HepG2 (cell line): ENCODE results near the gene ZNRF4. TPM values are rescaled to one million over a fixed set of nuclear protein-coding genes. Genes with fewer than 3 reads are reported as not detected.

Experiments used
- ATAC-seq: fragments of 200-7000 bp; cut with Tn5 transposase; 3 replicates; pipeline ENCODE4 v1.9.1; 2020; ENCODE audit warnings: mild to moderate bottlenecking, moderate library complexity
- BruUV-seq: library from RNA; stranded (reverse); fragments of 400-500 nt; replicated peaks from 2 replicates; lab custom pipeline; 2021; lab: Mats Ljungman, UMichigan
- CTCF ChIA-PET: fragments of 300-600 bp; formaldehyde crosslinking; extraction: SDS; loops from one replicate; lab custom pipeline; 2021; ENCODE audit warnings: low total read pairs, inconsistent platforms, low intra/inter-chr PET ratio; lab: Yijun Ruan, JAX
- POLR2A ChIA-PET: fragments of 350-600 bp; sonication (Branson Sonifier 250); formaldehyde crosslinking; loops from one replicate; lab custom pipeline; 2020; ENCODE audit warnings: antibody characterized with exemption, inconsistent platforms; lab: Yijun Ruan, JAX
- DNase-seq: peaks from one replicate; pipeline ENCODE4 v3.0.0-alpha.2; 2015; ENCODE audit warnings: low spot score
- FAIRE-seq: peaks from 3 replicates; lab custom pipeline; 2011; peaks lifted over from hg19 to GRCh38; lab: Jason Lieb, UNC
- H2AFZ ChIP-seq: one replicate; pipeline ENCODE4 v1.6.1; 2011; ENCODE audit warnings: low read length, inconsistent platforms
- H3K27ac ChIP-seq: fragments of 300-600 bp; 3 replicates; pipeline ENCODE4 v1.8.0; 2011; ENCODE audit warnings: mixed run types, mild to moderate bottlenecking, mixed read lengths, low read length, inconsistent platforms; ENCODE audit not compliant: insufficient read depth; ENCODE audit errors: extremely low read length
- H3K27me3 ChIP-seq, 2 experiments: fragments of 200-600 bp in 1 of 2; 2 replicates in 1 of 2; 3 replicates in 1 of 2; pipeline versions ENCODE4 v1.6.0 to v1.8.0; 2011; ENCODE audit warnings: low read length in 2 of 2, mild to moderate bottlenecking in 2 of 2, moderate library complexity in 2 of 2, inconsistent platforms in 1 of 2; ENCODE audit not compliant: insufficient read depth in 2 of 2, control insufficient read depth in 1 of 2
- H3K36me3 ChIP-seq, 2 experiments: fragments of 200-600 bp in 1 of 2; replicated peaks in 1 of 2; 2 replicates in 1 of 2; 3 replicates in 1 of 2; pipeline versions ENCODE4 v1.5.1 to v1.8.0; 2011; ENCODE audit warnings: low read length in 2 of 2, inconsistent platforms in 1 of 2; ENCODE audit not compliant: insufficient read depth in 2 of 2, control insufficient read depth in 1 of 2
- H3K4me1 ChIP-seq: 2 replicates; pipeline ENCODE4 v1.5.1; 2012; ENCODE audit warnings: low read length, inconsistent platforms; ENCODE audit not compliant: insufficient read depth
- H3K4me2 ChIP-seq: 2 replicates; pipeline ENCODE4 v1.6.0; 2011; ENCODE audit warnings: low read depth, low read length, inconsistent platforms
- H3K4me3 ChIP-seq, 3 experiments: fragments of 200-600 bp in 1 of 3; sonication (generic), shearing (Covaris generic) in 1 of 3; replicated peaks in 1 of 3; 2 replicates each; pipeline ENCODE4 v1.5.1; 2011 to 2016; ENCODE audit warnings: low read length in 3 of 3, inconsistent platforms in 2 of 3, low read depth in 2 of 3, mild to moderate bottlenecking in 2 of 3, control low read depth in 1 of 3, mixed read lengths in 1 of 3; ENCODE audit not compliant: insufficient read depth in 1 of 3
- H3K79me2 ChIP-seq: one replicate; pipeline ENCODE4 v1.6.1; 2011; ENCODE audit warnings: low read length, inconsistent platforms; ENCODE audit not compliant: insufficient read depth
- H3K9ac ChIP-seq: 2 replicates; pipeline ENCODE4 v1.6.0; 2011; ENCODE audit warnings: mild to moderate bottlenecking, low read depth, low read length, inconsistent platforms; ENCODE audit not compliant: insufficient read depth
- H3K9me3 ChIP-seq: 2 replicates; pipeline ENCODE4 v1.5.1; 2012; ENCODE audit warnings: mild to moderate bottlenecking, low read length
- H4K20me1 ChIP-seq: 2 replicates; pipeline ENCODE4 v1.6.0; 2011; ENCODE audit warnings: inconsistent platforms, mild to moderate bottlenecking, low read length, moderate library complexity; ENCODE audit not compliant: insufficient read depth
- BCL6 ChIP-seq: IDR thresholded peaks from 2 replicates; pipeline ENCODE4 v1.6.1; 2016; ENCODE audit warnings: missing genetic modification reagents, missing compliant biosample characterization
- CHD4 ChIP-seq: fragments of 200-600 bp; sonication (generic); IDR thresholded peaks from 2 replicates; pipeline ENCODE4 v1.7.0; 2017; ENCODE audit warnings: mild to moderate bottlenecking, low read length, borderline replicate concordance
- ETV6 ChIP-seq: sonication (generic); formaldehyde crosslinking; conservative IDR thresholded peaks from 2 replicates; pipeline ENCODE4 v1.4.0; 2020; ENCODE audit warnings: missing genetic modification reagents
- FOXA1 ChIP-seq, 2 experiments: fragments of 450-650 bp in 1 of 2; sonication (generic) in 1 of 2; formaldehyde crosslinking in 1 of 2; IDR thresholded peaks; 2 replicates each; pipeline versions ENCODE4 v1.4.0 to v1.6.1; 2016 to 2020; ENCODE audit warnings: missing genetic modification reagents in 1 of 2
- FOXJ3 ChIP-seq: sonication (generic); formaldehyde crosslinking; IDR thresholded peaks from 2 replicates; pipeline ENCODE4 v1.4.0; 2020; ENCODE audit warnings: missing genetic modification reagents, mild to moderate bottlenecking, borderline replicate concordance
- HNF4A ChIP-seq: sonication (generic); formaldehyde crosslinking; IDR thresholded peaks from 2 replicates; pipeline ENCODE4 v1.4.0; 2020; ENCODE audit warnings: missing genetic modification reagents
- MAFK ChIP-seq, 2 experiments: IDR thresholded peaks in 1 of 2; conservative IDR thresholded peaks in 1 of 2; 2 replicates each; pipeline ENCODE4 v1.6.1; 2011; ENCODE audit warnings: improper control_type of control experiment in 2 of 2, low read length in 2 of 2
- MZF1 ChIP-seq: sonication (generic); formaldehyde crosslinking; IDR thresholded peaks from 2 replicates; pipeline ENCODE4 v1.8.1; 2023; ENCODE audit warnings: mild to moderate bottlenecking, missing genetic modification reagents, borderline replicate concordance
- NCOR1 ChIP-seq: fragments of 200-600 bp; sonication (generic); IDR thresholded peaks from 2 replicates; pipeline ENCODE4 v1.7.0; 2017; ENCODE audit warnings: antibody characterized with exemption, low read length, borderline replicate concordance
- NFRKB ChIP-seq: fragments of 450-650 bp; IDR thresholded peaks from 2 replicates; pipeline ENCODE4 v1.6.1; 2017
- NR3C1 ChIP-seq: sonication (generic); formaldehyde crosslinking; IDR thresholded peaks from 2 replicates; pipeline ENCODE4 v1.4.0; 2020; ENCODE audit warnings: missing genetic modification reagents
- TBL1XR1 ChIP-seq: fragments of 150-350 bp; IDR thresholded peaks from 2 replicates; pipeline ENCODE4 v1.6.1; 2014; ENCODE audit warnings: borderline replicate concordance, low read length; ENCODE audit not compliant: partially characterized antibody
- U2AF2 ChIP-seq: fragments of 200-400 bp; formaldehyde crosslinking; IDR thresholded peaks from 2 replicates; pipeline ENCODE4 v1.6.1; 2017; ENCODE audit warnings: low read depth, mild to moderate bottlenecking, low read length
- ZNF263 ChIP-seq: sonication (generic); formaldehyde crosslinking; IDR thresholded peaks from 2 replicates; pipeline ENCODE4 v1.4.0; 2020; ENCODE audit warnings: missing genetic modification reagents
- ZNF556 ChIP-seq: sonication (generic); formaldehyde crosslinking; IDR thresholded peaks from 2 replicates; pipeline ENCODE4 v1.4.0; 2020; ENCODE audit warnings: mild to moderate bottlenecking, missing genetic modification reagents, borderline replicate concordance
- ZNF577 ChIP-seq: sonication (generic); formaldehyde crosslinking; IDR thresholded peaks from 2 replicates; pipeline ENCODE4 v1.4.0; 2020; ENCODE audit warnings: mild to moderate bottlenecking, low read depth, missing genetic modification reagents, borderline replicate concordance
- ZNF589 ChIP-seq: sonication (generic); formaldehyde crosslinking; conservative IDR thresholded peaks from 2 replicates; pipeline ENCODE4 v1.8.0; 2022; ENCODE audit warnings: mild to moderate bottlenecking, moderate library complexity, missing genetic modification reagents
- ZNF605 ChIP-seq: sonication (generic); formaldehyde crosslinking; IDR thresholded peaks from 2 replicates; pipeline ENCODE4 v1.8.0; 2022; ENCODE audit warnings: mild to moderate bottlenecking, missing genetic modification reagents
- ZNF768 ChIP-seq: sonication (generic); formaldehyde crosslinking; IDR thresholded peaks from 2 replicates; pipeline ENCODE4 v1.4.0; 2020; ENCODE audit warnings: missing genetic modification reagents
- ZNF788 ChIP-seq: sonication (generic); formaldehyde crosslinking; IDR thresholded peaks from 2 replicates; pipeline ENCODE4 v1.5.0; 2020; ENCODE audit warnings: mild to moderate bottlenecking, missing genetic modification reagents, borderline replicate concordance
- WGBS: methylation state at CpG from one replicate; pipeline ENCODE4 v1.1.6; 2017; ENCODE audit warnings: low lambda C conversion rate; 5-methylcytosine and 5-hydroxymethylcytosine counted together
- in situ Hi-C: cut with HindIII; loops from 2 replicates; pipeline ENCODE4 v1.10.0; 2017; ENCODE audit warnings: low pct_unique_long_range_greater_than_20kb; ENCODE audit not compliant: extremely low pct_ligation_motif_present
- intact Hi-C: fragments of 100-400 bp; cut with micrococcal nuclease; formaldehyde crosslinking; loops from one replicate; pipeline ENCODE4 v1.10.0; 2022; ENCODE audit not compliant: unreplicated experiment
- polyA plus RNA-seq, 8 experiments: library from polyadenylated mRNA; depleted of rRNA in 3 of 8; stranded (reverse) in 7 of 8; unstranded in 1 of 8; fragments of >200 nt; fragmentation: Illumina TruSeq in 4 of 8; extraction: Trizol in 4 of 8; gene quantifications; 2 replicates each; pipeline versions ENCODE4 v1.2.1 to v1.2.3, GENCODE V29; 2011 to 2016; ENCODE audit warnings: low read depth in 4 of 8, missing spikeins in 1 of 8, mixed read lengths in 1 of 8; ENCODE audit not compliant: insufficient read depth in 1 of 8
- total RNA-seq, 5 experiments: library from RNA; depleted of rRNA; stranded (reverse); fragments of >200 nt; fragmentation: Illumina TruSeq; extraction: Trizol; gene quantifications; 2 replicates each; pipeline ENCODE4 v1.2.3, GENCODE V29; 2016; ENCODE audit warnings: low read depth in 1 of 5
- TF ChIP-seq, protein P1 (sequence below): sonication (generic); formaldehyde crosslinking; IDR thresholded peaks from 2 replicates; pipeline ENCODE4 v1.8.1; 2023; ENCODE audit warnings: mild to moderate bottlenecking, missing genetic modification reagents
- TF ChIP-seq, protein P2 (sequence below): sonication (generic); formaldehyde crosslinking; IDR thresholded peaks from 2 replicates; pipeline ENCODE4 v1.9.0; 2022; ENCODE audit warnings: low read depth, missing genetic modification reagents

Gene ZNRF4
- total and polyA plus RNA-seq, 2 of the 13 experiments (the other 11 are each of a cell fraction or from before 2014, with no cell fraction given) = not detected

DNA sequence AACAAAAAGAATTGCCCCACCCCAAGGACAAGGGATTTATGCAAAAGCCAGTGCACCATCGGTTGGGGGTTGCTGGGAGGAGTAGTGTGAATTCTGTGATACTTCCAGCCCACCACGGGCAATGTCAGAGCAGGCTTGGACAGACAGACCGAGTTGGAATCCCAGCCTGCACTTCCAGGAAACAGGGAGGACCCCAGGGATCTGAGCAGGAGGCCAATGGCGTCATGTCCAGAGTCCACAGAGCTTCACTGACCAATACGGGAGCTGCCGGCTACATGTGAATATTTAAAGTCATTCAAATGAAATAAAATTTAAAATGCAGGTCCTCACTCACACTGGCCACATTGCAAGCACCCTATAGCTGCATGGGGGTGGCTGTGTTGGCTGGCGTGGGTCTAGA, 10.9 kb downstream of the ZNRF4 start:
- in situ Hi-C loops = no loop called here
- peak; percentile 52 for ATAC-seq

DNA sequence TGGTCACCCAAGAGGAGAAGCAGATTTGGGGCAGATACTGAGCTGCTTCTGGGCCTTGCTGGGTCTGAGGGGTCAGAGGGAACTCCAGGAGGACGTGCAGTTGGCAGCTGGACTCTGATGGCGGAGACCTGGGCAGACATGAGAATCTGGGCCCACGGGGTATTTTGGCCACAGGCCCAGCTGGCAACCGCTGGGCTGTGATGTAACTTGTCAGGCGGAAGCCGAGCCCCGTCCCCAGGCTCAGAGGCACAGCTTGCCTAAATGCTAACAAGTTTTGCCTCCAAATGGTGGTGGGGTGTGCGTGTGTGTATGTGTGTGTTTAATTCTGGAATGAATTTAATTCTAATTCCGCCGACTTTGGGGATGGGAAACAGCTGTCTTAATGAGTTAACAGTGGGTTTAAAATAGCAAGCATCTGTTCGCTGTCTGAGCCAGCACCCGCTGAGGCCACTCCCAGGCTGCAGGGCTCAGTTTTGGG, 11.6 kb downstream of the ZNRF4 start:
- no peak overlapping the region for H2AFZ ChIP-seq
- in situ Hi-C loops = no loop called here
- H3K9me3 ChIP-seq = no peaks in the 10 kb centered on the region
- H3K27ac ChIP-seq = no peak overlapping the region
- no peak overlapping the region for H3K9ac ChIP-seq
- no TSS peak for BruUV-seq
- peak; percentile 11; the same call in 2 of the 3 replicates for ATAC-seq
- TF ChIP-seq NR3C1 (CRISPR knock-in tag) (no peak), ZNF556 (CRISPR knock-in tag) (0 out of 2 replicates have a peak, but pooled peaks have one; percentile 25)
- TF ChIP-seq, protein P1, sequence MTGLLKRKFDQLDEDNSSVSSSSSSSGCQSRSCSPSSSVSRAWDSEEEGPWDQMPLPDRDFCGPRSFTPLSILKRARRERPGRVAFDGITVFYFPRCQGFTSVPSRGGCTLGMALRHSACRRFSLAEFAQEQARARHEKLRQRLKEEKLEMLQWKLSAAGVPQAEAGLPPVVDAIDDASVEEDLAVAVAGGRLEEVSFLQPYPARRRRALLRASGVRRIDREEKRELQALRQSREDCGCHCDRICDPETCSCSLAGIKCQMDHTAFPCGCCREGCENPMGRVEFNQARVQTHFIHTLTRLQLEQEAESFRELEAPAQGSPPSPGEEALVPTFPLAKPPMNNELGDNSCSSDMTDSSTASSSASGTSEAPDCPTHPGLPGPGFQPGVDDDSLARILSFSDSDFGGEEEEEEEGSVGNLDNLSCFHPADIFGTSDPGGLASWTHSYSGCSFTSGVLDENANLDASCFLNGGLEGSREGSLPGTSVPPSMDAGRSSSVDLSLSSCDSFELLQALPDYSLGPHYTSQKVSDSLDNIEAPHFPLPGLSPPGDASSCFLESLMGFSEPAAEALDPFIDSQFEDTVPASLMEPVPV (CRISPR knock-in tag) = 0 out of 2 replicates have a peak, but pooled peaks have one; percentile 27
- TF ChIP-seq, protein P2, sequence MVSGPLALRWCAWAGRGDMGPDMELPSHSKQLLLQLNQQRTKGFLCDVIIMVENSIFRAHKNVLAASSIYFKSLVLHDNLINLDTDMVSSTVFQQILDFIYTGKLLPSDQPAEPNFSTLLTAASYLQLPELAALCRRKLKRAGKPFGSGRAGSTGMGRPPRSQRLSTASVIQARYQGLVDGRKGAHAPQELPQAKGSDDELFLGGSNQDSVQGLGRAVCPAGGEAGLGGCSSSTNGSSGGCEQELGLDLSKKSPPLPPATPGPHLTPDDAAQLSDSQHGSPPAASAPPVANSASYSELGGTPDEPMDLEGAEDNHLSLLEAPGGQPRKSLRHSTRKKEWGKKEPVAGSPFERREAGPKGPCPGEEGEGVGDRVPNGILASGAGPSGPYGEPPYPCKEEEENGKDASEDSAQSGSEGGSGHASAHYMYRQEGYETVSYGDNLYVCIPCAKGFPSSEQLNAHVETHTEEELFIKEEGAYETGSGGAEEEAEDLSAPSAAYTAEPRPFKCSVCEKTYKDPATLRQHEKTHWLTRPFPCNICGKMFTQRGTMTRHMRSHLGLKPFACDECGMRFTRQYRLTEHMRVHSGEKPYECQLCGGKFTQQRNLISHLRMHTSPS (CRISPR knock-in tag) = 0 out of 2 replicates have a peak, but pooled peaks have one; percentile 20
- TF ChIP-seq, all 625 proteins: peak for 3
- WGBS = 0% methylated on average over 10 of the region's 12 CpGs
- Histone ChIP-seq H3K4me1 (peaks cover 69% of the 10 kb centered on the region), H3K4me2 (peak overlapping the region; percentile 55), H3K36me3 (no peaks in the 10 kb centered on the region), H3K27me3 (peaks cover 0 to 11% of the 10 kb centered on the region in 2 experiments; a peak in 4 of 5 replicates), H3K4me3 (peak overlapping the region in 1 of 3 experiments; percentile 38; a peak in 1 of 6 replicates), H4K20me1 (no peaks in the 10 kb centered on the region), H3K79me2 (no peaks in the 10 kb centered on the region)
- FAIRE-seq (no peak), DNase-seq (no peak)
- intact Hi-C loops = no loop called here
- ChIA-PET CTCF (no interaction called here), POLR2A (no interaction called here)

More for the DNA sequence above, 10.9 kb downstream of the ZNRF4 start:
- H3K27me3 ChIP-seq = peaks cover 0 to 11% of the 10 kb centered on the region in 2 experiments; a peak in 4 of 5 replicates
- no peak overlapping the region for H3K4me3 ChIP-seq
- no peak overlapping the region for H3K9ac ChIP-seq
- no peaks in the 10 kb centered on the region for H3K9me3 ChIP-seq
- POLR2A ChIA-PET = no interaction called here
- CTCF ChIA-PET = no interaction called here
- FAIRE-seq (no peak), DNase-seq (no peak)
- peak; percentile 16; the same call in 1 of the 2 replicates for TF ChIP-seq HNF4A (CRISPR knock-in tag)
- TF ChIP-seq BCL6 (CRISPR knock-in tag) = 0 out of 2 replicates have a peak, but pooled peaks have one; percentile 31
- no peak for TF ChIP-seq TBL1XR1
- TF ChIP-seq ZNF589 (CRISPR knock-in tag) = no peak
- no peak for TF ChIP-seq FOXA1 (IDR thresholded peaks at IDR 0.05)
- TF ChIP-seq FOXA1 (CRISPR knock-in tag; IDR thresholded peaks at IDR 0.05) = no peak
- no peak for TF ChIP-seq ETV6
- no peak for TF ChIP-seq ZNF788 (CRISPR knock-in tag)
- no peak for TF ChIP-seq MAFK (conservative IDR thresholded peaks at IDR 0.05 in 1 of 2, IDR thresholded peaks at IDR 0.05 in 1 of 2; ENCODE audit: low read length in 2 of 2)
- no peak for TF ChIP-seq ZNF768 (CRISPR knock-in tag)
- TF ChIP-seq NFRKB = no peak
- no peak for TF ChIP-seq MZF1 (CRISPR knock-in tag)
- TF ChIP-seq ZNF263 (CRISPR knock-in tag) = peak; percentile 39; the same call in 1 of the 2 replicates
- no peak for TF ChIP-seq CHD4
- TF ChIP-seq ZNF605 (CRISPR knock-in tag) = no peak
- no peak for TF ChIP-seq U2AF2
- TF ChIP-seq ZNF577 (CRISPR knock-in tag) = no peak
- no peak for TF ChIP-seq FOXJ3 (CRISPR knock-in tag)
- no peak for TF ChIP-seq NCOR1
- H3K27ac ChIP-seq = no peak overlapping the region
- no peaks in the 10 kb centered on the region for H4K20me1 ChIP-seq
- no peaks in the 10 kb centered on the region for H3K79me2 ChIP-seq
- no peaks in the 10 kb centered on the region for H3K36me3 ChIP-seq
- intact Hi-C loops = no loop called here
- 20% methylated on average over 6 of the region's 7 CpGs for WGBS
- BruUV-seq = no TSS peak
- H3K4me1 ChIP-seq = peaks cover 65% of the 10 kb centered on the region
- H2AFZ ChIP-seq = no peak overlapping the region
- peak overlapping the region; percentile 55 for H3K4me2 ChIP-seq
